HepG2 (cell line): ENCODE measurements around the gene PLCB1. TPM values are rescaled to one million over a fixed set of nuclear protein-coding genes. Genes with fewer than 3 reads are reported as not detected.
A peak's percentile ranks its signal among the peaks of the same experiment; 100 is the strongest.

Experiments
- BRCA1 ChIP-seq: sonication (generic); formaldehyde crosslinking; IDR thresholded peaks from 2 replicates; pipeline ENCODE4 v1.4.0; 2020; ENCODE audit warnings: missing genetic modification reagents
- DR1 ChIP-seq: sonication (generic); formaldehyde crosslinking; IDR thresholded peaks from 2 replicates; pipeline ENCODE4 v1.8.0; 2021; ENCODE audit warnings: mild to moderate bottlenecking, missing genetic modification reagents, inconsistent platforms
- DZIP1 ChIP-seq: sonication (generic); formaldehyde crosslinking; IDR thresholded peaks from 2 replicates; pipeline ENCODE4 v1.5.0; 2020; ENCODE audit warnings: mild to moderate bottlenecking, missing genetic modification reagents
- FOXP4 ChIP-seq: sonication (generic); formaldehyde crosslinking; IDR thresholded peaks from 2 replicates; pipeline ENCODE4 v1.4.0; 2020; ENCODE audit warnings: missing genetic modification reagents
- PATZ1 ChIP-seq: sonication (generic); formaldehyde crosslinking; IDR thresholded peaks from 2 replicates; pipeline ENCODE4 v1.4.0; 2020; ENCODE audit warnings: missing genetic modification reagents
- PAXIP1 ChIP-seq: sonication (generic); formaldehyde crosslinking; conservative IDR thresholded peaks from 2 replicates; pipeline ENCODE4 v1.4.0; 2020; ENCODE audit warnings: mild to moderate bottlenecking, missing genetic modification reagents, moderate library complexity
- PHF21A ChIP-seq: sonication (generic); formaldehyde crosslinking; IDR thresholded peaks from 2 replicates; pipeline ENCODE4 v1.5.0; 2020; ENCODE audit warnings: mild to moderate bottlenecking, missing genetic modification reagents
- RFX3 ChIP-seq: IDR thresholded peaks from 2 replicates; pipeline ENCODE4 v1.6.1; 2016; ENCODE audit warnings: missing biosample characterization, missing genetic modification reagents
- SMAD1 ChIP-seq: sonication (generic); formaldehyde crosslinking; IDR thresholded peaks from 2 replicates; pipeline ENCODE4 v1.4.0; 2020; ENCODE audit warnings: missing genetic modification reagents, low read depth, mild to moderate bottlenecking, borderline replicate concordance
- SRSF4 ChIP-seq: fragments of 200-400 bp; formaldehyde crosslinking; IDR thresholded peaks from one replicate; pipeline ENCODE4 v1.6.1; 2018; ENCODE audit warnings: mild to moderate bottlenecking, low read depth, low read length, moderate library complexity; ENCODE audit not compliant: poor library complexity, severe bottlenecking
- TCF7 ChIP-seq: sonication (generic); IDR thresholded peaks from 2 replicates; pipeline ENCODE4 v1.6.1; 2016; ENCODE audit warnings: antibody characterized with exemption, low read depth
- ZBTB7B ChIP-seq: sonication (generic); formaldehyde crosslinking; IDR thresholded peaks from 2 replicates; pipeline ENCODE4 v1.4.0; 2020; ENCODE audit warnings: missing genetic modification reagents
- ZHX1 ChIP-seq: sonication (generic); formaldehyde crosslinking; IDR thresholded peaks from 2 replicates; pipeline ENCODE4 v1.8.1; 2022; ENCODE audit warnings: low read depth, mild to moderate bottlenecking, missing genetic modification reagents
- ZNF430 ChIP-seq: sonication (generic); formaldehyde crosslinking; IDR thresholded peaks from 2 replicates; pipeline ENCODE4 v1.9.0; 2021; ENCODE audit warnings: mild to moderate bottlenecking, missing genetic modification reagents
- ZNF577 ChIP-seq: sonication (generic); formaldehyde crosslinking; IDR thresholded peaks from 2 replicates; pipeline ENCODE4 v1.4.0; 2020; ENCODE audit warnings: mild to moderate bottlenecking, low read depth, missing genetic modification reagents, borderline replicate concordance
- ZNF615 ChIP-seq: sonication (generic); formaldehyde crosslinking; IDR thresholded peaks from 2 replicates; pipeline ENCODE4 v1.5.0; 2020; ENCODE audit warnings: mild to moderate bottlenecking, missing genetic modification reagents, borderline replicate concordance
- ZNF616 ChIP-seq: sonication (generic); formaldehyde crosslinking; IDR thresholded peaks from 2 replicates; pipeline ENCODE4 v1.5.0; 2020; ENCODE audit warnings: low read depth, mild to moderate bottlenecking, missing genetic modification reagents
- polyA plus RNA-seq, 8 experiments: library from polyadenylated mRNA; depleted of rRNA in 3 of 8; stranded (reverse) in 7 of 8; unstranded in 1 of 8; fragments of >200 nt; fragmentation: Illumina TruSeq in 4 of 8; extraction: Trizol in 4 of 8; gene quantifications; 2 replicates each; pipeline versions ENCODE4 v1.2.1 to v1.2.3, GENCODE V29; 2011 to 2016; ENCODE audit warnings: low read depth in 4 of 8, missing spikeins in 1 of 8, mixed read lengths in 1 of 8; ENCODE audit not compliant: insufficient read depth in 1 of 8
- total RNA-seq, 5 experiments: library from RNA; depleted of rRNA; stranded (reverse); fragments of >200 nt; fragmentation: Illumina TruSeq; extraction: Trizol; gene quantifications; 2 replicates each; pipeline ENCODE4 v1.2.3, GENCODE V29; 2016; ENCODE audit warnings: low read depth in 1 of 5

The PLCB1 gene
- total and polyA plus RNA-seq, 2 of the 13 experiments (the other 11 are each of a cell fraction or from before 2014, with no cell fraction given) = 42.4 to 55.9 TPM

GRCh38 chr20:8094415-8094818 is 37.6 kb upstream of the PLCB1 start (continued):
- no peak for TF ChIP-seq ZNF616 (CRISPR knock-in tag)
- TF ChIP-seq TCF7 = no peak
- no peak for TF ChIP-seq ZNF577 (CRISPR knock-in tag)
- peak; percentile 34; the same call in 1 of the 2 replicates for TF ChIP-seq PAXIP1
- no peak for TF ChIP-seq DR1 (CRISPR knock-in tag)
- no peak for TF ChIP-seq ZNF615 (CRISPR knock-in tag)
- peak; percentile 48 for TF ChIP-seq RFX3 (CRISPR knock-in tag)
- no peak for TF ChIP-seq BRCA1 (CRISPR knock-in tag)
- no peak for TF ChIP-seq PATZ1
- TF ChIP-seq PHF21A (CRISPR knock-in tag) = no peak
- peak; percentile 14; the same call in 1 of the 2 replicates for TF ChIP-seq FOXP4
- no peak for TF ChIP-seq ZBTB7B (CRISPR knock-in tag)
- TF ChIP-seq ZHX1 (CRISPR knock-in tag) = no peak
- TF ChIP-seq DZIP1 (CRISPR knock-in tag) = no peak
- no peak for TF ChIP-seq SRSF4
- no peak for TF ChIP-seq SMAD1 (CRISPR knock-in tag)
- TF ChIP-seq ZNF430 (CRISPR knock-in tag) = no peak
